ENCODE measurements around the gene FAM20B.

DNA sequence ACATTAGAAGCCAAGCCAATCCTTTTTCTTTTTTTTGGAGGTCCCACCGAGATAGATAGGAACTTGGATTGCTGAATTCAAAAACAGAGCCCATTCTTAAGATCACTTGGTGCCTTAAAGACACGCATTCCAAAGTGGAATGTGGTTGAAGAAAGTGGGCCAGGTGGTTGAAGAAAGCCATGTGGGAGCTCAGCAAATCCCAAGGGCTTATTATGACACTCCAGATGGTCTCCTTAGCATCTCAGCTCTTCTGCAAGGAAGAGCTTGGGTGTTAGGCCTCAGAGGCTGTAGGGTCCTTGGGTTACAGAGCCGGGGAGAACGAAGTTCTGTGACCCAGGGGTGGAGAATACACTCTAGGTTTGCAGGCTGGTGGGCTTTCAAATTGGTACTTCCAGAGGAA lies 69.7 kb downstream of the FAM20B start:
- TF ChIP-seq, protein P1, sequence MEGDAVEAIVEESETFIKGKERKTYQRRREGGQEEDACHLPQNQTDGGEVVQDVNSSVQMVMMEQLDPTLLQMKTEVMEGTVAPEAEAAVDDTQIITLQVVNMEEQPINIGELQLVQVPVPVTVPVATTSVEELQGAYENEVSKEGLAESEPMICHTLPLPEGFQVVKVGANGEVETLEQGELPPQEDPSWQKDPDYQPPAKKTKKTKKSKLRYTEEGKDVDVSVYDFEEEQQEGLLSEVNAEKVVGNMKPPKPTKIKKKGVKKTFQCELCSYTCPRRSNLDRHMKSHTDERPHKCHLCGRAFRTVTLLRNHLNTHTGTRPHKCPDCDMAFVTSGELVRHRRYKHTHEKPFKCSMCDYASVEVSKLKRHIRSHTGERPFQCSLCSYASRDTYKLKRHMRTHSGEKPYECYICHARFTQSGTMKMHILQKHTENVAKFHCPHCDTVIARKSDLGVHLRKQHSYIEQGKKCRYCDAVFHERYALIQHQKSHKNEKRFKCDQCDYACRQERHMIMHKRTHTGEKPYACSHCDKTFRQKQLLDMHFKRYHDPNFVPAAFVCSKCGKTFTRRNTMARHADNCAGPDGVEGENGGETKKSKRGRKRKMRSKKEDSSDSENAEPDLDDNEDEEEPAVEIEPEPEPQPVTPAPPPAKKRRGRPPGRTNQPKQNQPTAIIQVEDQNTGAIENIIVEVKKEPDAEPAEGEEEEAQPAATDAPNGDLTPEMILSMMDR (conservative IDR thresholded peaks at IDR 0.05 in 1 of 2, IDR thresholded peaks at IDR 0.05 in 1 of 2; ENCODE audit: extremely low read depth in 1 of 2, insufficient read depth in 1 of 2, low read depth in 1 of 2, low read length in 2 of 2): no peak
- TF ChIP-seq EZH2 (IDR thresholded peaks at IDR 0.05; ENCODE audit: borderline replicate concordance, low read length): no peak
